SK-N-SH treated with all-trans-retinoic acid at 6 μM for 48 hours (cell line): ENCODE results near the gene AHI1.

Experiments
- ATAC-seq: fragments of 200-7000 bp; cut with Tn5 transposase; 3 replicates; pipeline ENCODE4 v1.9.1; 2020; ENCODE audit warnings: mild to moderate bottlenecking, moderate library complexity
- ARNTL ChIP-seq: fragments of 450-650 bp; formaldehyde crosslinking; IDR thresholded peaks from 2 replicates; pipeline ENCODE4 v1.5.0; 2020; ENCODE audit warnings: low read depth, mild to moderate bottlenecking, moderate library complexity, borderline replicate concordance
- BACH2 ChIP-seq: fragments of 250-450 bp; sonication (Bioruptor Pico); IDR thresholded peaks from 2 replicates; pipeline ENCODE4 v1.9.0; 2021; ENCODE audit warnings: mild to moderate bottlenecking, borderline replicate concordance
- CREB5 ChIP-seq: fragments of 250-450 bp; sonication (Bioruptor Pico); IDR thresholded peaks from 2 replicates; pipeline ENCODE4 v1.5.1; 2020; ENCODE audit warnings: low read depth, mild to moderate bottlenecking, moderate library complexity
- CSRNP3 ChIP-seq: fragments of 250-450 bp; sonication (Bioruptor Pico); IDR thresholded peaks from 2 replicates; pipeline ENCODE4 v1.5.1; 2021; ENCODE audit warnings: mild to moderate bottlenecking, moderate library complexity
- ESRRG ChIP-seq: fragments of 250-450 bp; sonication (Bioruptor Pico); IDR thresholded peaks from 2 replicates; pipeline ENCODE4 v1.6.1; 2021; ENCODE audit warnings: mild to moderate bottlenecking
- OSR1 ChIP-seq: fragments of 250-450 bp; sonication (Bioruptor Pico); IDR thresholded peaks from 2 replicates; pipeline ENCODE4 v1.8.0; 2022; ENCODE audit warnings: moderate library complexity, mild to moderate bottlenecking, inconsistent platforms
- PATZ1 ChIP-seq: fragments of 250-450 bp; sonication (Bioruptor Pico); IDR thresholded peaks from 2 replicates; pipeline ENCODE4 v1.8.0; 2020; ENCODE audit warnings: mild to moderate bottlenecking, moderate library complexity, borderline replicate concordance
- POU6F1 ChIP-seq: fragments of 250-450 bp; sonication (Bioruptor Pico); IDR thresholded peaks from 2 replicates; pipeline ENCODE4 v1.8.0; 2021; ENCODE audit warnings: low read depth, mild to moderate bottlenecking, moderate library complexity, borderline replicate concordance
- SNAI2 ChIP-seq: fragments of 250-450 bp; sonication (Bioruptor Pico); IDR thresholded peaks from 2 replicates; pipeline ENCODE4 v1.5.0; 2020; ENCODE audit warnings: mild to moderate bottlenecking, moderate library complexity
- TCF4 ChIP-seq: fragments of 250-450 bp; sonication (Bioruptor Pico); IDR thresholded peaks from 2 replicates; pipeline ENCODE4 v1.8.0; 2021; ENCODE audit warnings: mild to moderate bottlenecking, moderate library complexity, borderline replicate concordance
- TOX ChIP-seq: fragments of 250-450 bp; sonication (Bioruptor Pico); IDR thresholded peaks from 2 replicates; pipeline ENCODE4 v1.8.0; 2021; ENCODE audit warnings: mild to moderate bottlenecking, moderate library complexity, borderline replicate concordance
- TSHZ2 ChIP-seq: fragments of 250-450 bp; sonication (Bioruptor Pico); IDR thresholded peaks from 2 replicates; pipeline ENCODE4 v1.5.0; 2020; ENCODE audit warnings: mild to moderate bottlenecking, moderate library complexity
- ZC3H10 ChIP-seq: fragments of 250-450 bp; sonication (Bioruptor Pico); IDR thresholded peaks from 2 replicates; pipeline ENCODE4 v1.5.1; 2021; ENCODE audit warnings: mild to moderate bottlenecking, moderate library complexity
- ZFP30 ChIP-seq: fragments of 450-650 bp; formaldehyde crosslinking; IDR thresholded peaks from 2 replicates; pipeline ENCODE4 v1.5.0; 2022; ENCODE audit warnings: mild to moderate bottlenecking, moderate library complexity
- ZNF565 ChIP-seq: fragments of 450-650 bp; formaldehyde crosslinking; conservative IDR thresholded peaks from 2 replicates; pipeline ENCODE4 v1.5.0; 2020; ENCODE audit warnings: low read depth, mild to moderate bottlenecking, moderate library complexity
- ZNF70 ChIP-seq: fragments of 450-650 bp; formaldehyde crosslinking; IDR thresholded peaks from 2 replicates; pipeline ENCODE4 v1.5.0; 2020; ENCODE audit warnings: mild to moderate bottlenecking, moderate library complexity
- ZNF8 ChIP-seq: fragments of 450-650 bp; formaldehyde crosslinking; IDR thresholded peaks from 2 replicates; pipeline ENCODE4 v1.5.0; 2020; ENCODE audit warnings: mild to moderate bottlenecking, moderate library complexity

AHI1 gene

GRCh38 chr6:135319819-135320218 is 177.7 kb downstream of the AHI1 start:
- peak; percentile 78 for ATAC-seq
- TF ChIP-seq TSHZ2 (CRISPR knock-in tag) (no peak), CREB5 (no peak), POU6F1 (CRISPR knock-in tag) (no peak)

- TF ChIP-seq CSRNP3 (CRISPR knock-in tag): no peak
- TF ChIP-seq TCF4 (CRISPR knock-in tag): peak; percentile 57; the same call in 1 of the 2 replicates
- no peak for TF ChIP-seq ESRRG (CRISPR knock-in tag)
- no peak for TF ChIP-seq ZNF70
- no peak for TF ChIP-seq ZFP30 (CRISPR knock-in tag)
- TF ChIP-seq, all 23 proteins: peak for 1
- ATAC-seq: no peak
Measured at GRCh38 chr6:135318738-135319469, 178.6 kb downstream of the AHI1 start.

- ATAC-seq: no peak
- TF ChIP-seq ZNF565 (CRISPR knock-in tag) (no peak), TOX (CRISPR knock-in tag) (no peak), TCF4 (CRISPR knock-in tag) (no peak), ZNF70 (no peak), OSR1 (no peak), ZC3H10 (CRISPR knock-in tag) (no peak), SNAI2 (CRISPR knock-in tag) (no peak), POU6F1 (CRISPR knock-in tag) (no peak), PATZ1 (CRISPR knock-in tag) (no peak), ESRRG (CRISPR knock-in tag) (no peak), ZFP30 (CRISPR knock-in tag) (no peak), ZNF8 (CRISPR knock-in tag) (no peak), CREB5 (no peak), BACH2 (CRISPR knock-in tag) (no peak), CSRNP3 (CRISPR knock-in tag) (no peak), ARNTL (CRISPR knock-in tag) (no peak)
Measured at GRCh38 chr6:135314543-135314942, 183.0 kb downstream of the AHI1 start.
